ENCODE measurements around the gene TXNIP.

The TXNIP gene

GRCh38 chr1:145985502-145986439 lies 10.6 kb downstream of the TXNIP start:
- DNase-seq (ENCODE audit: low read depth): no peak

- no peak for DNase-seq (ENCODE audit: low read depth)
Observed at GRCh38 chr1:145985129-145985501, 11.3 kb downstream of the TXNIP start.

- DNase-seq (ENCODE audit: low read depth): no peak
Observed at GRCh38 chr1:145983960-145984830, 12.2 kb downstream of the TXNIP start.

- no peak for DNase-seq (ENCODE audit: low read depth)
Observed at GRCh38 chr1:145983206-145983675, 13.1 kb downstream of the TXNIP start.

GRCh38 chr1:145982010-145982723 lies 14.2 kb downstream of the TXNIP start:
- no peak for DNase-seq (ENCODE audit: low read depth)

- DNase-seq (ENCODE audit: low read depth): no peak
Observed at GRCh38 chr1:145980457-145980994, 15.9 kb downstream of the TXNIP start.

GRCh38 chr1:145979746-145980456 lies 16.5 kb downstream of the TXNIP start:
- DNase-seq (ENCODE audit: low read depth): no peak

GRCh38 chr1:145978854-145979745 lies 17.3 kb downstream of the TXNIP start:
- DNase-seq (ENCODE audit: low read depth): peak; percentile 100

- DNase-seq (ENCODE audit: low read depth): no peak
Observed at GRCh38 chr1:145978471-145978853, 17.9 kb downstream of the TXNIP start.

- peak; percentile 58 for DNase-seq (ENCODE audit: low read depth)
Observed at GRCh38 chr1:145977486-145978470, 18.6 kb downstream of the TXNIP start.

- DNase-seq (ENCODE audit: low read depth): no peak
Observed at GRCh38 chr1:145977016-145977415, 19.4 kb downstream of the TXNIP start.

- no peak for DNase-seq (ENCODE audit: low read depth)
Observed at GRCh38 chr1:145975216-145975615, 21.2 kb downstream of the TXNIP start.

- no peak for DNase-seq (ENCODE audit: low read depth)
Observed at GRCh38 chr1:145974721-145975120, 21.7 kb downstream of the TXNIP start.

GRCh38 chr1:145972580-145972979 lies 23.8 kb downstream of the TXNIP start:
- DNase-seq (ENCODE audit: low read depth): no peak

GRCh38 chr1:145967288-145967687 lies 29.1 kb downstream of the TXNIP start:
- no peak for DNase-seq (ENCODE audit: low read depth)

GRCh38 chr1:145965119-145965744 lies 31.1 kb downstream of the TXNIP start:
- no peak for DNase-seq (ENCODE audit: low read depth)

- peak; percentile 80 for DNase-seq (ENCODE audit: low read depth)
Observed at GRCh38 chr1:145964328-145965118, 31.9 kb downstream of the TXNIP start, which contains the start of the genes ANKRD34A and POLR3GL. TSS of gene ANKRD34A (minus strand) at chr1:145964575. CDS start at chr1:145961759, 2,816 bp downstream. TSS of gene POLR3GL (plus strand) at chr1:145964690. CDS start at chr1:145974866, 10,176 bp downstream.

Measured in non-pigmented ciliary epithelial cell (primary cell).